Dermis blood vessel endothelial cell (primary cell): ENCODE data around the gene C4BPB. TPM values are rescaled to one million over a fixed set of nuclear protein-coding genes. Genes with fewer than 3 reads are reported as not detected.

ENCODE experiments used
- total RNA-seq: library from RNA; depleted of rRNA; stranded (reverse); fragments of >200 nt; gene quantifications from 2 replicates; pipeline ENCODE4 v1.2.3, GENCODE V29; 2014

C4BPB gene
- total RNA-seq, 1 donor from 2014 or later, result 0.34 TPM

Other genes starting within 250 kb of the C4BPB start
- not detected in 2 replicates for gene IL20, start 223.2 kb upstream of the C4BPB start, total RNA-seq
- not detected in 2 replicates for gene IL24, start 191.4 kb upstream of the C4BPB start, total RNA-seq
- gene FCMR, start 166.9 kb upstream of the C4BPB start, total RNA-seq, result 0.17 TPM in 1 of 2 replicates, not detected in the other
- under 0.01 TPM in 2 replicates for gene PIGR, start 142.4 kb upstream of the C4BPB start, total RNA-seq
- gene FCAMR, start 118.4 kb upstream of the C4BPB start, total RNA-seq, result not detected in 2 replicates
- gene C1orf116, start 56.1 kb upstream of the C4BPB start, total RNA-seq, result 0.05 and 0.17 TPM in 2 replicates
- gene YOD1, start 37.7 kb upstream of the C4BPB start, total RNA-seq, result 8.2 and 8.5 TPM in 2 replicates
- gene PFKFB2, start 35.6 kb upstream of the C4BPB start, total RNA-seq, result 1.0 and 1.1 TPM in 2 replicates
- gene C4BPA, start 15.4 kb downstream of the C4BPB start, total RNA-seq, result under 0.01 TPM in 1 of 2 replicates, not detected in the other
- gene CD55, start 232.8 kb downstream of the C4BPB start, total RNA-seq, result 87.5 and 130 TPM in 2 replicates